Activated T-cell treated with anti-CD3 and anti-CD28 coated beads, Interleukin-2, amount 50 U/mL, for 72 hours (primary cell): Measurements from ENCODE around the gene TTLL12. TPM values are rescaled to one million over a fixed set of nuclear protein-coding genes. Genes with fewer than 3 reads are reported as not detected.

ENCODE experiments used
- ATAC-seq, 2 donors: fragments of 150-1000 bp; cut with Tn5 transposase; replicated peaks in 1 of 2; 2 replicates each; pipeline ENCODE4 v1.10.0; 2021; ENCODE audit warnings: moderate library complexity in 2 of 2, mild to moderate bottlenecking in 1 of 2
- DNase-seq, 2 donors: peaks; one replicate each; pipeline ENCODE4 v3.0.0; 2021 to 2022; ENCODE audit warnings: mixed read lengths in 1 of 2
- H3K27ac Mint-ChIP-seq: one replicate; pipeline ENCODE4 v1.8.0; 2022; ENCODE audit warnings: mild to moderate bottlenecking, moderate library complexity, mixed read lengths
- H3K27me3 Mint-ChIP-seq: one replicate; pipeline ENCODE4 v1.8.0; 2022; ENCODE audit warnings: low read depth, mixed read lengths
- H3K36me3 Mint-ChIP-seq, 2 donors: one replicate each; pipeline ENCODE4 v1.8.0; 2022; ENCODE audit warnings: mixed read lengths in 2 of 2, mild to moderate bottlenecking in 1 of 2; ENCODE audit not compliant: insufficient read depth in 2 of 2
- H3K4me1 Mint-ChIP-seq: one replicate; pipeline ENCODE4 v1.8.0; 2022; ENCODE audit warnings: low read depth, mixed read lengths
- H3K4me3 Mint-ChIP-seq, 2 donors: one replicate each; pipeline ENCODE4 v1.8.0; 2022; ENCODE audit warnings: mild to moderate bottlenecking in 2 of 2, mixed read lengths in 2 of 2, moderate library complexity in 2 of 2
- H3K9me3 Mint-ChIP-seq, 2 donors: one replicate each; pipeline ENCODE4 v1.8.0; 2022; ENCODE audit warnings: mixed read lengths in 2 of 2
- total RNA-seq, 2 donors: library from RNA; stranded (reverse); gene quantifications; one replicate each; pipeline ENCODE4 v1.2.3, GENCODE V29; 2022

The TTLL12 gene
- total RNA-seq, 2 donors from 2014 or later: 37.7 to 45.0 TPM

- H3K4me3 Mint-ChIP-seq: peak overlapping the region in 1 of 2 donors; percentile 17
- H3K27ac Mint-ChIP-seq: no peak overlapping the region
- peak in 1 of 2 donors; percentile 12 for ATAC-seq
- no peaks in the 10 kb centered on the region for H3K36me3 Mint-ChIP-seq
- no peaks in the 10 kb centered on the region for H3K9me3 Mint-ChIP-seq
- DNase-seq: no peak
- H3K4me1 Mint-ChIP-seq: peaks cover 11% of the 10 kb centered on the region
- no peaks in the 10 kb centered on the region for H3K27me3 Mint-ChIP-seq
Measured at GRCh38 chr22:43226377-43227238, 39.7 kb upstream of the TTLL12 start.

DNA sequence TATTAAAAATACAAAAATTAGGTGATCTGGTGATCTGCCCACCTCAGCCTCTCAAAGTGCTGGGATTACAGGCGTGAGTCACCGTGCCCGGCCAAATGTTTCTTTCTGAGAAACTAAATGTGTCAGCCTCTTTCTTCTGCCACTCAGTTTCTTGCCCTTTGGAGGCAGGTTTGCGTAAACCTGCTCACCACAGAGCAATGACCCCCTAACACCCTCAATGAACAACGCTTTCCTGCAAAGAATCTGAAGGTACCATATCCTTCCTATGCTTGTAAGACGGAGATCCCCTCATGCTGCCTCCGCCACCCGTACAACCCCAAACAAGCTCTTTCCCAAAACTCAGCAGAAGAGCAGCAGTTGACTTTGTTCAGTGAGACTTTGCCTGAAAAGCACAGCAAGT lies 38.7 kb upstream of the TTLL12 start:
- DNase-seq: no peak
- peak in 1 of 2 donors; percentile 58 for ATAC-seq
- H3K27ac Mint-ChIP-seq: no peak overlapping the region
- H3K9me3 Mint-ChIP-seq: no peaks in the 10 kb centered on the region
- no peaks in the 10 kb centered on the region for H3K27me3 Mint-ChIP-seq
- H3K4me3 Mint-ChIP-seq: no peak overlapping the region
- peaks cover 6% of the 10 kb centered on the region for H3K4me1 Mint-ChIP-seq
- no peaks in the 10 kb centered on the region for H3K36me3 Mint-ChIP-seq

- H3K4me1 Mint-ChIP-seq: peaks cover 6% of the 10 kb centered on the region
- ATAC-seq (no peak), DNase-seq (no peak)
- no peak overlapping the region for H3K27ac Mint-ChIP-seq
- no peak overlapping the region for H3K4me3 Mint-ChIP-seq
- no peaks in the 10 kb centered on the region for H3K9me3 Mint-ChIP-seq
- no peaks in the 10 kb centered on the region for H3K36me3 Mint-ChIP-seq
- no peaks in the 10 kb centered on the region for H3K27me3 Mint-ChIP-seq
Measured at GRCh38 chr22:43222987-43223386, 36.1 kb upstream of the TTLL12 start.

GRCh38 chr22:43222262-43222661 lies 35.3 kb upstream of the TTLL12 start:
- no peak for ATAC-seq
- H3K9me3 Mint-ChIP-seq: no peaks in the 10 kb centered on the region
- H3K36me3 Mint-ChIP-seq: no peaks in the 10 kb centered on the region
- no peak overlapping the region for H3K27ac Mint-ChIP-seq
- H3K4me3 Mint-ChIP-seq: no peak overlapping the region
- no peaks in the 10 kb centered on the region for H3K27me3 Mint-ChIP-seq
- DNase-seq: no peak
- H3K4me1 Mint-ChIP-seq: peaks cover 6% of the 10 kb centered on the region

DNA sequence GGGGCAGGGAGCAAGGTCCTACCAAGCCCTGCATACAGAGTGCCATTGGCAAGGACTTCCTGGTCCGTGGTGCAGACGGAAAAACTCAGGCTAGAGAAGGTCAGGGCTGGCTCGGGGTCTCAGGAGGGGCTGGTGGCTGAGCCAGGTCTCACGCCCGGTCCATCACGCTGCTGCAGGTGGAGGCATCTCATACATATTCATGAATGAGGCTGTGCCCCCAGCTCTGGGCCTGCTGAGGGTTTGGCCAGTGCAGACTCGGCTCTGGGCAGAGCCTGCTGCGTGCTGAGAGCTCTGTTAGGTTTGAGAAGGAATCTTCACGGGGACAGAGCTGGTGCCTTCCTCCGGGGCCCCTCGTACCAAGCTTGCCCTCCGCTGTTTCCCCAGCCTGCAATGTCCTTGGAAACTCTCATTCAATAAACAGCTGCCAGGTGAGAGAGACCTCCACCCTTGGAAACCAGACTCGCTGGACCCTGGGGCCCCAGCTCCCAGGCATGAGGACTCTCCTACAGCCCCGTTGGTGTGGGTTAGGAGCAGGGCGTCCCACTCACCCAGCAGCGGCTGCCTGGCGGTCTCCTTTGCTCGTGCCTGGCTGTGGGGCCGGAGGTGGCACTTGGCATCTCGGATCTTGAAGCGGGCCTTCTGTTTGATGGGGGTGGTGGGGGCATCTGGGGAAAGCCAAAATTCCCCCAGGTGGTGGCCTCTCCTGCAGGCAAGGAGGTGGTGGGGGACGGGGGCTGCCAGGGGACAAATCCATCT lies 33.9 kb upstream of the TTLL12 start:
- Mint-ChIP-seq H3K4me1 (peaks cover 2% of the 10 kb centered on the region), H3K4me3 (no peak overlapping the region), H3K36me3 (no peaks in the 10 kb centered on the region), H3K27me3 (no peaks in the 10 kb centered on the region), H3K27ac (no peak overlapping the region), H3K9me3 (no peaks in the 10 kb centered on the region)
- DNase-seq: no peak
- no peak for ATAC-seq

GRCh38 chr22:43218786-43219185 lies 31.9 kb upstream of the TTLL12 start:
- Mint-ChIP-seq H3K36me3 (no peaks in the 10 kb centered on the region), H3K27me3 (no peaks in the 10 kb centered on the region), H3K4me1 (no peaks in the 10 kb centered on the region), H3K4me3 (no peak overlapping the region), H3K27ac (no peak overlapping the region), H3K9me3 (no peaks in the 10 kb centered on the region)
- DNase-seq (no peak), ATAC-seq (no peak)

DNA sequence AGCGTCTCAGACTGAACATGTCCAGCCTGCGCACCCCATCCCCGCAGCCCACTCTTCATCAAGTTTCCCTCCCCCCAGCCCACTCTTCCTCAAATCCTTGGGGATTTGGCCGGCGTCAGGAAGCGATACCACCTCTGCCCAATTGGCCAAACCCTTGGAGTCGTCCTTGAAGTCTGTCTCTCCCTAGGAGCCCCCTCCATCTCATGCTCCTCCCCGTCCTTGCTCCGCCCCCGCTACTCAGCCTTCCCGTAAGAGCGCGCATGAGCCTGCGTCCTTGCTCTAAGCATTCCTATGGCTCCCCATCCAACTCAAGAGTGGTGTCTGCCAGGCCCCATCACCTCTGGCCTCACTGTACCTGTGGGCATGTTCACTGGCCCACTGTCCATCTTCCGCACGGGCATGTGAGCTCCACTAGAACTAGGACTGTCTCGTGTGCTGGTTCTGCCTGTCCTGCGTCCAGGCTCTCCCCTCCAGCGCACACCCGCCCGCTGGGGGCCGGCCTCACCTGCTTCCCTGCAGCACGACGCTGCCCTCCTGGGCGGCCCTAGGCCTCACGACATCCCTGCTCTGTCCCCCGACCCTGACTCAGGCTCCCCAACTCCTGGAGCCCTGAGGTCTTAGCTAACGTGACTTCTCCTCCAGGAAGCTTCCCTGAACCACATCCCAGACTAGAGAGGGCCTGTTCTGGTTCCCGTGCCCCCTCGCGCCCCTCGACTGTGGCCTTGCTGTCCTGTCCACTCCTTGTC lies 30.5 kb upstream of the TTLL12 start:
- H3K4me1 Mint-ChIP-seq: no peaks in the 10 kb centered on the region
- no peak for ATAC-seq
- no peak for DNase-seq
- no peak overlapping the region for H3K4me3 Mint-ChIP-seq
- no peak overlapping the region for H3K27ac Mint-ChIP-seq
- no peaks in the 10 kb centered on the region for H3K9me3 Mint-ChIP-seq
- H3K36me3 Mint-ChIP-seq: no peaks in the 10 kb centered on the region
- H3K27me3 Mint-ChIP-seq: no peaks in the 10 kb centered on the region

DNA sequence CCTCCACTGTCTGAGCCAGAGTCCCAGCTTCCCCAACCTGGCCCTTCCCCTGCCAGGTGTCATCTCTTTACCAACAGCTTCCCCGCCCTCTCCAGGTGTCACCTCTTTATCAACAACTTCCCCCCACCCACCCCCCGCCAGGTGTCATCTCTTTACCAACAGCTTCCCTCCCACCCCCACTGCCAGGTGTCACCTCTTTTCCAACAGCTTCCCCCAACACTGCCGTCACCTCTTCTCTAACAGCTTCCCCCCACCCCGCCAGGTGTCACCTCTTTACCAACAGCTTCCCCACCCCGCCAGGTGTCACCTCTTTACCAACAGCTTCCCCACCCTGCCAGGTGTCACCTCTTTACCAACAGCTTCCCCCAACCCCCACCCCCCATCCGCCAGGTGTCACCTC lies 29.8 kb upstream of the TTLL12 start:
- H3K27me3 Mint-ChIP-seq: no peaks in the 10 kb centered on the region
- no peaks in the 10 kb centered on the region for H3K4me1 Mint-ChIP-seq
- DNase-seq (no peak), ATAC-seq (no peak)
- no peak overlapping the region for H3K27ac Mint-ChIP-seq
- no peaks in the 10 kb centered on the region for H3K36me3 Mint-ChIP-seq
- H3K9me3 Mint-ChIP-seq: no peaks in the 10 kb centered on the region
- no peak overlapping the region for H3K4me3 Mint-ChIP-seq

GRCh38 chr22:43213962-43214361 lies 27.0 kb upstream of the TTLL12 start:
- Mint-ChIP-seq H3K4me3 (no peak overlapping the region), H3K27me3 (no peaks in the 10 kb centered on the region), H3K4me1 (no peaks in the 10 kb centered on the region), H3K9me3 (no peaks in the 10 kb centered on the region), H3K27ac (no peak overlapping the region), H3K36me3 (no peaks in the 10 kb centered on the region)
- DNase-seq (no peak), ATAC-seq (no peak)

DNA sequence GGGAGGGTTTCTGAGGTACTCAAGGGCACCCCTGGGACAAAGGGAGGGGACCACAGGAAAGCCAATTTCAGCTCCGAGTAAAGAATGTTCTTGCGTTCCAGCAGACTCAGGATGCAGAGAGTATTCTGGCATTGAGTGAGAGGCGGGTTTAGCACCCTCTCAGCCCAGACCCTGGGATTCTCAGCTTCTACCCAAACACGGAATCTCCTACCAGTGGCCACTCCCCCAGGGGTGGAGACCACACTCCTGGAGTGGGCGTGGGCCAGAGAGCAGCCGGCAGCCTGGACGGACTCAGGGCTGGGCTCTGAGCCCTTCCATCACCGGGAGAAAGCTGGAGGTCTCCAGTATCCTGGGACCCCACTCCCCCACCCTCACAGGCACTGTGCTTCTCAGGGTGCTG lies 26.1 kb upstream of the TTLL12 start:
- H3K4me3 Mint-ChIP-seq: no peak overlapping the region
- H3K4me1 Mint-ChIP-seq: no peaks in the 10 kb centered on the region

GRCh38 chr22:43212434-43212952 lies 25.6 kb upstream of the TTLL12 start:
- Mint-ChIP-seq H3K9me3 (no peaks in the 10 kb centered on the region), H3K27me3 (no peaks in the 10 kb centered on the region)

More for the DNA sequence above, 26.1 kb upstream of the TTLL12 start:
- H3K36me3 Mint-ChIP-seq: no peaks in the 10 kb centered on the region
- ATAC-seq (no peak), DNase-seq (no peak)
- no peaks in the 10 kb centered on the region for H3K9me3 Mint-ChIP-seq
- no peaks in the 10 kb centered on the region for H3K27me3 Mint-ChIP-seq
- no peak overlapping the region for H3K27ac Mint-ChIP-seq

GRCh38 chr22:43211941-43212433 lies 25.1 kb upstream of the TTLL12 start:
- Mint-ChIP-seq H3K27ac (no peak overlapping the region), H3K4me3 (no peak overlapping the region), H3K27me3 (no peaks in the 10 kb centered on the region), H3K9me3 (no peaks in the 10 kb centered on the region), H3K36me3 (no peaks in the 10 kb centered on the region), H3K4me1 (no peaks in the 10 kb centered on the region)
- no peak for DNase-seq
- no peak for ATAC-seq

More at GRCh38 chr22:43212434-43212952, 25.6 kb upstream of the TTLL12 start:
- H3K4me3 Mint-ChIP-seq: no peak overlapping the region
- H3K36me3 Mint-ChIP-seq: no peaks in the 10 kb centered on the region
- DNase-seq: no peak
- H3K4me1 Mint-ChIP-seq: no peaks in the 10 kb centered on the region
- ATAC-seq: no peak
- no peak overlapping the region for H3K27ac Mint-ChIP-seq
